GM18517 (cell line): Measurements from ENCODE around the gene ZFTA.
"Not testable (repeated sequence)": the region's sequence is repeated elsewhere in the genome, so short reads cannot be mapped to it uniquely, and the experiment has no call there.

ENCODE experiments used
- ATAC-seq: cut with Tn5 transposase; IDR thresholded peaks from one replicate; pipeline ENCODE4 v1.9.1; 2021; ENCODE audit warnings: mild to moderate bottlenecking, moderate library complexity; ENCODE audit not compliant: unreplicated experiment

The ZFTA gene

DNA sequence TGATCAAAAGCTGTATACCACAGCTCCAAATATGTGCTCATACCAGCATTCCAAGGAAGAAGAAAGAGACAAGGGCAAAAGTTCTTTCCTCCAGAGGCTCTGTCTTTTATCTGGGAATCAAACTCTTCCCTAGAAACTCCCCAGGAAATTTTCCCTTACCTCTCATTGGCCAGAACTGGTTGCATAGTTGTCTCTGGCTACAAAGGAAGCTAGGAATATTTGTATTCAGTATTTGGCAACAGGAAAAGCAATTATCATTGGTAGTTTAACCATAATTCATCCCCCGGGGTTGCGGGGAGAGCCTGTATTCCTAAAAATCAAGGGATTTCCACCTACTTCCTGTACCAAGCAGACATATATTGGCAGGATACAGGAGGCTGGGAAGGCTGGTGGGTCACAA, 10.5 kb upstream of the ZFTA start:
- ATAC-seq, result no peak

DNA sequence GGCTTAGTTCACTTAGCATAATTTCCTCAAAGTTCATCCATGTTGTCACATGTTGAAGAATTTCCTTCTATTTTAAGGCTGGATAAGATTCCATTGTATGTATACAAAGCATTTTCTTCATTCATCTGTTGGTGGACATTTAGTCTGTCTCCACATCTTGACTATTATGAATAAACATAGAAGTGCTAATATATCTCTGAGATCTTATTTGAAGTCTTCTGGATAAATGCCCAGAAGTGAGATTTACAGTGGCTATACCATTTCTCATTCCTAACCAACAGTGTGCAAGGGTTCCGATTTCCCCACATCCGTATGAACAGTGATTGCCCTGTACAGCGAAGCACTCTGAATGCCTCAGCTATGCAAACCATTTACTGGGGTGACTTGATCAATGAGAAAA, 6.6 kb upstream of the ZFTA start:
- ATAC-seq, result no peak

DNA sequence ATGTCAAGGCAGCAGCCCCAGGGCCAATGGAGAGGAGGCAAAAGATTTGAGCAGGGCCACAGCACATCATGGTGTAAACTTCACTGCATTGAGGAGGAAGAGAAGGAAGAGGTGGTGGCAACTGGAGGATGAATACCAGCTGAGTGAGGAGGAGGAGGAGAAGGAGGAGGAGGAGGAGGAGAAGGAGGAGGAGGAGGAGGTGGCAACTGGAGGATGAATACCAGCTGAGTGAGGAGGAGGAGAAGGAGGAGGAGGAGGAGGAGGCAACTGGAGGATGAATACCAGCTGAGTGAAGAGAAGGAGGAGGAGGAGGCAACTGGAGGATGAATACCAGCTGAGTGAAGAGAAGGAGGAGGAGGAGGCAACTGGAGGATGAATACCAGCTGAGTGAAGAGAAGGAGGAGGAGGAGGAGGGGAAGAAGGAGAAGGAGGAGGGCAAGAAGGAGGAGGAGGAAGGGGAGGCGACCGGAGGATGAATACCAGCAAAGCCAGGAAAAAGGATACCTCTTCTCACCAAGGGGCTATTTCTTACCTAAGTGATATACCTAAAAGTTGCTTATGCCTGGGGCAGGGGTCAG, 3.3 kb upstream of the ZFTA start:
- ATAC-seq, result not testable (repeated sequence)

DNA sequence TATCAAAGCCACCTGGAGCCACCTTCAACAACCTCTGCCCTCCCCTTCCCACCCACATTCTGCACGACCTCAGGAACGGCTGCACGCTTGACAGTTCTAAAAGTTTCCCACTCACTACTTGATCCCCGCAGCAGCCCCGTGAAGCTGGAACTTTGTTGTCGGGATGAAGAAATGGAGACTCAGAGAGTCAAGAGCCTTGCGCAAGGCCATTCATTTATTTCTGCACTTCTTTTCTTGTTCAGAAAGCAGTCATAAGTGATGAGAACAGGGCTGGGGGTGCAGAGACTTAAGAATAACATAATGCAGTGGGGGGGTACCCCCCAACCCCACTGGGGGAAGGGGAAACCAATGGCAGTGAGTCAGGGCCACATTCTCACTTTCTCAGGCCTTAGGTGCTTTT, 2.2 kb upstream of the ZFTA start:
- no peak for ATAC-seq

DNA sequence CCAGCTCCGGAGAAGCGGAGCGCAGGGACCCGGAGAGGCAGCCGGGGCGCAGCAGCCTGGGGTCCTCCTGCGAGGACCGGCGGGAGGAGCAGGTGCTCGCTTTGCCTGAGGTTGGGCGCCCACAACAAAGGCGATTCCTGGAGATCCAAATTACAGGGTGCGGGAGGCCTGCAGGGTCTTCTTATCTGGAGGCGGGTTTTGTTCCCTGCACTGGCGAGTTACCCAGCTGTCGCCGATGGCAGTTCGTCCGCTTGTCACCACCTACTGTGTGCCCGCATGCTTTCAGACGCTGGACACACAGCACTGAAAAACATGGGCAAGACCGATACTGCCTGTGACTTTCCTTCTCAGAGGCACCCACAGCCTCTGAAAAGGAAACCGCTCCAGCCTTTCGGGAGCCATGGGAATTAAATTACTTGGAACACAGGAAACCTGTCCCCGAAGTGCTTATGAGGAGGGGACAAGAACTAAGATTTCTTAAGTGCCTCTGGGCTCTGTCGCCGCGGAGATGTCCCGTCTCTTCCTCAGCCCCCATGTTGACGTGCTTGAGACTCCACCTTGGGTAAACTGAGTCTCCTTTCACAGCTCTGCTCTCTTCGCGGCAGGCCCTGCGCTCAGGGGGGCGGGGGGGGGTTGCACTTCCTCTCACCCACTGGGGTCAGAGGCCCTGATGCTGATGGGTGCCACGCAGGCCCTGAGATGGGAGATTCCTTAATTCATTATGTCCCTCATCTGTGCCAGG, 1.3 kb upstream of the ZFTA start:
- ATAC-seq, result no peak

DNA sequence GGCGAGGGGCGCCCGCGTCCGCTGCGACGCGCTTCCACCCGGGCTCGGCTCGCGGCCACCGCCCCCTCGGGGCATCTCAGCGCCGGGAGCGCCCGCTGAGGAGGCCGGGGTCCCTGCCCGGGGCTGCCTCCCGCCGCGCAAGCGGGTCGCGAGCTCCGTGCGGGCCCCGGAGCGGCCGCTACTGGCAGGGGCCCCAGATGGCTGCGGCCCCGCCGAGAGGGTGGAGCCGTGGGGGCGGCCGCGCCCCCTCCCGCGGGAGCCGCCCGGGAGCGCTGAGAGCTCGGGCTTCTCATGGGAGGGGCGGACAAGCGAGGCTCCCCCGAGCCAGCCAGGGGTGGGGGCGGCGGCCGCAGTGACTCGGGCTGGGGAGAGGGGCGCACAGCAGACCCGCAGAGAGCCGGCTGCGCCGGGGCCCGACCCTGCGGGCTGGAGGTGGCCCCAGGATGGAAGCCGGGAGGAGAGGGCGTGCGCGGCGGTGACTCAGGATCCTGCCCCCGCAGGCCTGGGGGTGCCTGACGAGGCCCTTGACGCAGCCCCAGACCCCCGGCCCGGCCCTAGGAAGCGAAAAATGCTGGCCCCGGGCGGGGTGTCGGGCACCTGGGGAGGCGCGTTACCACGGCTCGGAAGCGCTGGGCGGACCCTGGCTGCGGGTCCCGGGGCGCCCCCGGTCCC, 603 bp upstream of the ZFTA start:
- ATAC-seq, result no peak

DNA sequence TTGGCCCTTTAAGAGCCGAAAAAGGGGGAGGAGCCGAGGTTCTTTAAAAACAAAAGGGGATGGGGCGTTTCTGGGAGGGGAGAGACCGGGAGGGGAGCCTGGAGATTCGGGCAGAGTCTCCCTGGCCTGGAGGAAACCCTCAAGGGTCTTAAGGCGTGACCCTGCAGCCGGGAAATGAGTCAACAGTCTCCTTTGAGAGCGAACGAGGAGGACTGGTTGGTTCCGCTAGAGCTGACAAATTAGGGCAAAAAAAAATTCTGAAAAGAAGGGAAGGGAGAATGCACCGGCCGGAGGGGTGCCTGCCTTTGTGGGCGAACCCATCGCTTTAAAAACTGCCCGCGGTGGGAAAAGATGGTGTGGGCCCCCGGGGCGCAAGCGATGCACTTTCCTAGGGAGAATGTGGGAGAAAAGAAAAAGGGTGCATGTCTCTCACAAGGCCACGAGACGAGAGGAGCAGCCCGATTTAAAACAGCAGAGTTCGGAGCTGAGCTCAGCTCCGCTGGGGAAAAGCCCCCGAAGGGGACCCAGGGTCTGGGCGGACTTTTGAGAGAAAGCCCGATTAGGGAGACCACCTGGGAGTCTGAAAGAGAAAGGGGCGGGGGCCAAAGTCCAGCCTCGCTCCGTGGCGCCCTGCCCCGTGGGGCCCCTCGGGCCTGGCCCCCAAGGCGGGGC, 874 bp downstream of the ZFTA start:
- ATAC-seq, result no peak

DNA sequence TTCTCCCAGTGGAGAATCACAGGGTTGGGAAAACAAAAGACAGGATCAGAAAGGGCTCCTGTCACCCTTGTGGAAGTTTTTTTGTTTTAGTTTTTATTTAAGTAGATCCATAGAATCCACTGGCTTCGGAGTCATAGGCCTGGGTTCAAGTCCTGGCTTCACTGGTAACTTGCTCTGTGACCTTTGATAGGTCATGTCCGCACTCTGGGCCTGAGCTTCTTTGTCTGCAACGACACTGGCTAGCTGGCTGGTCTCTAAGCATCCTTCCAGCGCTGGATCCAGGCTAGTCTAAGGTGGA, 1.4 kb downstream of the ZFTA start:
- ATAC-seq, result no peak

DNA sequence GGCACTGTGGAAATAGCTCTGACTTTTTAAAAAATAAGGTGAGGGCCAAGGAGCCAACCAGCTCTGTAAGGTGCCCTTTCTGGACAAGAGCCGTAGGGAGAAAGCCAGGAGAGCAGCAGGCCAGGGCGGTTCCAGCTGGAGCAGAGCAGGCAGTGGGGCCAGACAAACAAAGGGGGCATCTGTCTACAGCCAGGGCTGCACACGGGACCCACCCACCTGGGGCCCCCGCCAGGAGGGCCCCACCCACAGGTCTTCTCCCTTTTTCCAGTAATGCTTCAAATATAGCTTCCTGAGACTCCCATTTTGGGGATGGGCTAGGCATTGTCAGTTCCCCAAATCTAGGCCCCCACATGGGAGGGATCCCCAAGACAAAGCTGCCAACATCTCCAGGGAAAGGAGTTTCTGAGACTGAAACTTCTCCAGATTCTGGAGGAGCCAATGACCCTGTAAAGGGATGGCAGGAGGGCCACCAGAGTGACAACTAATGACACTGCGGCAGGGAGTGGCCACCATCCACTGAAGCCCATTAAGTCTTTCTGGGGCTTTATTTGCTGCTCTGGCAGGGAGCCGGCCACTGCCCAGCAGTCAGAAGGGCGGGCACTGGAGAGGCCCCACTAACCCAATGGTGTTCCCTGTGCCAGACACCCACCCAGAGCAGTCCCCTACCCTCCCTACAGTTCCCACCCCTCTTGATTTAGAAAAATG, 1.9 kb downstream of the ZFTA start:
- ATAC-seq, result no peak

DNA sequence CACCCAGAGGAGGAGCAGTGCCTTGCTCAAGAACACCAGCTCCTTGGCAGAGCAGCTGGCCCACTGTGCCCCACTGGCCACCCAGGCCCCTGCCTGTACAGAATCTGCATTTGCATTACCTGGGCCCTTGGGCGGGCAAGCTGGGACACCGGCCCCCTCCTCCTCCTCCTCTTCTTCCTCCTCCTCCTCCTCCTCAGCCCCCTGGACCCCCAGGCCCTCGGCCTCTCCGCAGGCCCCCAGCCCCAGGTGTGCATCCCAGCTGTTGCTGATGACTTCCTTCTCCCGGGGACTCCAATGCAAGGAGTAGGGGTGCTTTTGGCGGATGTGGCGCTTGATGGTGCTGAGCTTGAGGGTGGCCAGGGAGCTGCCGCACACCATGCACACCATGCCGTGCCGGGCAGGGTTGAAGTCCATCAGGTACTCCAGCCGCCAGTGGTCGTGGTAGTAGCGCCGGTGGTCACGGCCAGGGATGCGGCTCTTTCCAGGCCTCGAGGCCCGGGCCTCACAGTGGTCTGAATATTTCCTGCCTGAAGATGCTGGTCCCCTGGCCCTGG, 2.8 kb downstream of the ZFTA start:
- no peak for ATAC-seq

DNA sequence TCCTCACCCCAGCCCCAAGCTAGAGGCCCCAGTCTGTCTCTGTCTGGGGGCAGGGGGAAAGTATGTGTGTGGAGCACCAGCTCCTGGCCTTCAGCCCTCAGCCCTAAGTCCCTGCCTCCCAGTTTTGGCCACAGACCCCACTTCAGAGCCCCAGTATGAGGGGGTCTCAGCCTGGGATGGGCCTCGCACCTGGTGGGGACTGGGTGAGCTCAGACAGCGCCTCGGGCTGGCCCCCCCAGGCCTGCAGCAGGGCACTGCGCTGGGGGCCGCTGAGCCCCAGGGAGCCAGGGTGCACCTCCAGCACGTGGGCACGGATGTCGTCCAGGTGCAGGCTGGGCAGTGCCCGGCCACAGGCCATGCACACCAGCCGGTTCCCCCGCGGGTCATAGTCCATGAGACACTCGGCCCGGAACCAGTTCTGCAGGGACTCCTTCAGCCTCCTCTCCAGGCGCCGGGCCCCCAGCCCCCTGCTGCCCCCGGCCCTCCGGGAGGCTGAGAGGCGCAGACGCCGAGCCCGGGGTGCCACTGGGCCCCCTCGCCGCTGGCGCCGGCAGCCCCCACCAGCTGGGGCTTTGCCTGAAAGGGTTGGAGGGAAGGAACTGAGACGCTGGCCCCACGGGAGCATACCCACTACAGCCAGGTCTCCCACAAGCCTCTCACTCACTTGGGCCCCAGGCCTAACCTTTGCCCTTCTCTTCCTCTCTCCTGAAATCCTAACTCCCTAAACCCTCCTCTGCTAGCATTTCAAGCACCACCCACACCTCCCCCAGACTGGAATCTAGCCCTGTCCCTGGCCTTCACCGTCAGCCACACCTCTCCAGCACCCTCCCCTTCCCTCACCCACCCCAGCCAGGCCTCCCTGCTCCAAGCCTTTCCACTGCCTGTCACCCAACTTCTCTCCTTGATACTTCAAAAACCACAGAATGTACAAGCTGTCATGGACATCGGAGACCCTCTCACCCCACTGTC, 3.6 kb downstream of the ZFTA start:
- no peak for ATAC-seq

DNA sequence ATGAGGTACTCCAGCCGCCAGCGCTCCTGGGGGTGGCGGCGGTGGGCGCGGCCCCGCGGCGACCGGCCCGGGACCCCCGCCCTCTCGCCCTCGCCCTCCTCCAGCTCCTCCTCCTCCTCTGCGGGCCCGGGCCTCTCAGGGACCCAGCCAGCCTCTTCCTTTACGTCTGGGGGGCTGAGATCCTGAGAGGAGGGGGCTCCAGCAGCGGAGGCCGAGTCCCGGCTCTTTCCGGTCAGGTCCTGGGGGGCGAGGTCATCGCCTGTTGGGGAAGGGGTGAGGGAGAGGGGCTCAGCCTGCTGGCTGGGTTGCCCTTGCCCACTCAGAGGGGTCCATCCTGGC, 4.3 kb downstream of the ZFTA start:
- ATAC-seq, result no peak

DNA sequence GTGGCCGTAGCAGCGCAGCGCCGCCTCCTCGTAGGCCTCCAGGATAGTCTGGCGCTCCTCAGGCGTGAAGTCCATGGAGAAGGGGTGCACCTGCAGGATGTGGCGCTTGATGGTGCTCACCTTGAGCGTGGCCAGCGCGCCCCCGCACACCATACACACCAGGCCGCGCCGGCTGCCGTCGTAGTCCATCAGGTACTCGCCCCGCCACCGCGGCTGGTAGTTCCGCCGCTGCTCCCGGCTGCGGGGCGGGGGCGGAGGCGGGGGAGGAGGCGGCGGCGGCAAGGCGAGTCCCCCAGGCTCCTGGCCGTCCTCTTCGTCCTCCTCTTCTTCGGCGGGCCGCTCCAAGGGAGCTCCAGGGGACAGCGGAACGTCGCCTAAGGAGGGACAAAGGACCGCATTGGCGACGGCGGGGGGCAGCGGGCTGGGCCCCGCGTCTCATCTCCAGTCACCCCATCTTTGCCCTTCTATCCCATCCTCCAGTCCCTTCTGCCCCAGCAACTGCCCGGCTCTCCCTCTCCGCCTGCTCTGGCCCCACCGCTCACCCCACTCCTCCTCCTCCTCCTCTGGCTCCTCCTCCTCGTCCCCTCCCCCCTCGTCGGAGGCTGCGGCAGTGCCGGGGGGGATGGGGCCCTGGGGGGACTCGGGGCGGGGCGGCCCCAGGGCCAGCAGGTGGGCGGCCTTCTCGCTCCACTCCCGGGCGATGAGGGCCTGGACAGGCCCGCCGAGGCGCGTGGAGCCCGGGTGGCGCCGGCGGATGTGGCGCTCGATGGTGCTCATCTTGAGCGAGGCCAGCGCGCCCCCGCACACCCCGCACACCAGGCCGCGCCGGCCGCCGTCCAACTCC, 4.9 kb downstream of the ZFTA start:
- no peak for ATAC-seq

DNA sequence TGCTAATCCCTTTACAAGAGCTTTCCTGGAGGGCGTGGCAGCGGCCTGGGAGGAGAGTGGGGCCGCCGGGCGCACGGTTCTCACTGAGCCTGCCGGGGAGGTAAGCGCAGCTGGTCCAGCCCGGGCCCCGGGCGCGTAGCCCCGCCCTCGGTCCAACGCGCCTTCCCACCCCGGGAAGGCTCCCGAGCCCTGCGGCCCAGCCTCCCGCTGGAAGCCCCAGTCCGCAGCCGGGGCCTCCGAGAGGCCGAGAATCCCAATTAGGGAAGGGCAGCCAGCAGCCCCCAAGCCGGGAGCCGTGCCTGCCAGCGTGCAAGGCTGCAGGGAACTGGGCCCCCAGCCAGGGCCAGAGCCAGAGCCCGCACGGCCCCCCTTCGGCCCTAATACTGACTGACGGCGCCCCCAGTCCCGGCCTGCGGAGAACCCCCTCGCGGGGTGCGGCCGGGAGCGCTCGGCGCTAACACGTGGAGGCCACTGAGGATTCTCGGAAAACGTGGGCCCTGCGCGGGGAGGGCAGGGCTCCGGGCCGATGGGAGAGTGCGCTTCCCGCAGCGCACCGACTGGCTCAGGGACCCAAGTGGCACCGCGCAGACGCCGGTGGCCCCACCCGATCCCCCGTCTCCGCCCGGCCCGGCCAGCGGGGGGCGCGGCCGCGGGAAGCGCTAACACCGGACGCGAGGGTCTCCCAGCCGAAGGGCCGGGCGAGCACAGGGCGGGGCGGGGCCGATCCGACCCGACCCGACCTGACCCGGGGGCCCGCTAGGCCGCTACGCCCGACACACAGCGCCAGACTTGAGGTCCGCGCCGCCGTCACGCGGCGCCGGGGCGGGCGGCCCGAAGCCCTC, 5.7 kb downstream of the ZFTA start:
- ATAC-seq, result no peak

DNA sequence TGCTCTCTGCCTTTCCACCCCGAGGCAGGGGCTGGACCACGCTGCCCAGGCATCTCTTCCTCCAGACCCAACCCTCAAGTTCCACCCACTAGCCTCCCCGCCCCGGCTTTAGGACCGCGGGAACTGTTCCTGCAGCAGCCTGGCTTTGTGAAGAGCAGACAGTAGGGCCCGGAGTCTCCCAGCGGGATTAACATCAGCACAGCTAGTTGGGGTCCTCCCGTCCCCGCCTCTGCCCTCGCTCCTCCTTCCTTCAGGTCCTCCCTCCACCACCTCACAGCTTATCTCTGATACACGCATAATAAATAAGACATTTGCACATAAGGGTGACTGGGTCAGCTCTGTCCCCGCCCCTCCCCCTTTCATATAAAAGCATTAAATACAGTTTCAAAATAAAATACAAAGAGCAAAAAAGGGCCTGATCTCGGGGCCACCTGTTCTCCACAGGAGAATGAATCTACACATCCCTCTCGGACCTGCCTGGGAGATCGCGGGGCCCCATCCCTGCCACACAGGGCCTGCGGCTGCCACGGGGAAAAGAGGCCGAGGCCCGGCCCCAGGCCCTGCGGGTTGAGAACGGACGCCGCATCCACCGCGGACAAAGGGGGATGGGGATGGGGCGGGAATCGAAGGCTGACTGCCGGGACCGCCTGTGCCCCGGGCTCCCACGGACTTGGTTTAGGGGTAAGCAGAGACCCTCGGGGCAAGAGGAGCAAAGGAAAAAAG, 6.5 kb downstream of the ZFTA start:
- ATAC-seq, result no peak

DNA sequence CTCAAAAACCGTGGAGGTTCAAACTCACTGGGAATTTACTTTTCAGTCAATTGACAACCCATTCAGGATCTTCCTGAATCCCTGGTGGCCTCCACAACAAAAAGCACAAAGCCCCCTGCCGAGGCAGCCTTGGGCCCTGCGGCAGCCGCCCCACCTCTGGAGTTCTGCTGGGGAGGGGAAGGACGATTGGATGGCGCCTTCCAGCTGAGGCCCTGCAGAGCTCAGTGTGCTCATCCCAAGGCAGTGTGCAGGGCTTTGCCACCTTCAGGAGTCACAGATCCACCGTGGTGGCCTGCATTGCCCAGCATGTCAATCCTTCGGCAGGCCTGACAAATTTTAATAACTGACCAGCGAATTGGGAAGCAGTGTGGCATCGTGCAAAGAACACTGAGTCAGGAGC, 7.4 kb downstream of the ZFTA start:
- ATAC-seq, result no peak

DNA sequence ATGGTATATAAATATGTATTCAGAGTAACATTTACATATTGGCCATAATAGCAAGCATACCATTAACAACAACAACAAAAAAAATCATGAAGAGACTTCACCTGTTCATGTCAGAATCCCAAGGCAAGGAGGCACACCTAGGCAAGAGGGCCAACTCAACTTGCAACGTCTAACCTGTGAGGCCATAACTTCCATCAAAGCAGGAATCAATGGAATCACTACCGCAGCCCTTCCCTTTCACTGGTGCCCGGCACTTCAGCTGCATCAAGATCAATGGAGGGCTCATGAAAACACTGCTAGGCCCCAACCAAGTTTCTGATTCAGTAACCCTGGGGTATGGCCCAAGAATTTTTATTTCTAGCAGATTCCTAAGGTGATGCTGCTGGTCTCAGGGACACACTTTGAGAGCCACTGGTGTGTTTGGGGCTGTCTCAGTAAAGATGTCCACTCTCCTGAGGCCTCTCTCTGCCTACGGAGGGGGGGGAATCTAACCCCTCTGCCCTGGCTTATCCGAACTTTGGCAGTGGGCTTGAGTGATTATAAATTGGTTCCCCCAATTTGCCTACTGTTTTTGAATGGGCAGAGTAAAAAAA, 8.0 kb downstream of the ZFTA start:
- ATAC-seq, result no peak
